OCI-LY1 (cell line): ENCODE results near the gene AREL1.

Experiments
- EZH2 ChIP-seq: fragments of 200-600 bp; sonication (generic), shearing (Covaris generic); IDR thresholded peaks from 2 replicates; pipeline ENCODE4 v1.8.0; 2017; ENCODE audit warnings: borderline replicate concordance, mixed run types, mild to moderate bottlenecking, antibody characterized with exemption, low read length, moderate library complexity, mixed read lengths
- TF ChIP-seq, protein P1 (sequence below): fragments of 200-600 bp; sonication (generic), shearing (Covaris generic); IDR thresholded peaks from 2 replicates; pipeline ENCODE4 v1.5.1; 2017; ENCODE audit warnings: mild to moderate bottlenecking, antibody characterized with exemption, low read length, moderate library complexity, mixed read lengths

DNA sequence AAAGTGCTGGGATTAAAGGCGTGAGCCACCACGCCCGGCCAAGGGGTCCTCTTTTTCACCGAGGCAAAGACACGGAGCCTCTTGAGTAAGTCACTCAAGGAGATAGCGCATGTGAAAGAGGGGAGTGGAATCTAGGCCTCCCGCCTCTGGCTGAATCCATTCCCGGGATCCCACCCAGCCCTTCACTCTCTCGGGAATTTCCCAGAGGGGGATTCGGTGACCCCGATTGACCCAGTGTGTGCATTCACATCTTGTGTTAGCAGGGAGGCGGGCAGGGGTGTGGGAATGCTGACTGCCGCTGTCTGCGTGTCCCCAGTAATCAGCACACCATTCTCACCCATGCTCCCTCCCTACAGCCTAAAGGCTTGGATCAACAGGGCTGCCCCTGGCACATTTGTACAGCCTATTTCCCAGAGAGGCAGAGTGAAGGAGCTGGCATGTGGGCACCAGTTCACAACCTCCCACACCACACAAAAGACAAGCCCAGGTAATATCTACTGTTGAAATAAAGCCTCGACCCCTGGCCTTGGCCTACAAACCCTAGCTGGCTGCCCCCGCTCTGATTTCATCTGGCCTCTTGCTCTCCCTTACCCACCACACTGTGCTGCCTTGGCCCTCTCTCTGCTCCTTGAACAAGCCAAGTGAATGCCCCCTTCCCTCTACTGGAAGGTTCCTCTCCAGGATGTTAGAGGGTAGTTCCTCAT is 99.5 kb downstream of the AREL1 start:
- TF ChIP-seq EZH2: no peak
- TF ChIP-seq, protein P1, sequence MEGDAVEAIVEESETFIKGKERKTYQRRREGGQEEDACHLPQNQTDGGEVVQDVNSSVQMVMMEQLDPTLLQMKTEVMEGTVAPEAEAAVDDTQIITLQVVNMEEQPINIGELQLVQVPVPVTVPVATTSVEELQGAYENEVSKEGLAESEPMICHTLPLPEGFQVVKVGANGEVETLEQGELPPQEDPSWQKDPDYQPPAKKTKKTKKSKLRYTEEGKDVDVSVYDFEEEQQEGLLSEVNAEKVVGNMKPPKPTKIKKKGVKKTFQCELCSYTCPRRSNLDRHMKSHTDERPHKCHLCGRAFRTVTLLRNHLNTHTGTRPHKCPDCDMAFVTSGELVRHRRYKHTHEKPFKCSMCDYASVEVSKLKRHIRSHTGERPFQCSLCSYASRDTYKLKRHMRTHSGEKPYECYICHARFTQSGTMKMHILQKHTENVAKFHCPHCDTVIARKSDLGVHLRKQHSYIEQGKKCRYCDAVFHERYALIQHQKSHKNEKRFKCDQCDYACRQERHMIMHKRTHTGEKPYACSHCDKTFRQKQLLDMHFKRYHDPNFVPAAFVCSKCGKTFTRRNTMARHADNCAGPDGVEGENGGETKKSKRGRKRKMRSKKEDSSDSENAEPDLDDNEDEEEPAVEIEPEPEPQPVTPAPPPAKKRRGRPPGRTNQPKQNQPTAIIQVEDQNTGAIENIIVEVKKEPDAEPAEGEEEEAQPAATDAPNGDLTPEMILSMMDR: no peak
